Endothelial cell of umbilical vein (primary cell): ENCODE data around the gene IL20. TPM values are rescaled to one million over a fixed set of nuclear protein-coding genes. Genes with fewer than 3 reads are reported as not detected.

Experiments
- BruUV-seq: library from RNA; stranded (reverse); fragments of 400-500 nt; replicated peaks from 2 replicates; lab custom pipeline; 2021; lab: Mats Ljungman, UMichigan
- CTCF ChIA-PET: fragments of 300-600, 350-600 bp; sonication (Branson Sonifier 250); formaldehyde crosslinking; loops from one replicate; lab custom pipeline; 2021; ENCODE audit warnings: antibody characterized with exemption, inconsistent platforms; lab: Charles Lee
- POLR2A ChIA-PET: fragments of 300-600, 350-600 bp; sonication (Branson Sonifier 250); formaldehyde crosslinking; loops from one replicate; lab custom pipeline; 2021; ENCODE audit warnings: antibody characterized with exemption, inconsistent platforms; lab: Charles Lee
- DNase-seq: peaks from one replicate; pipeline ENCODE4 v3.0.0-alpha.2; 2011; ENCODE audit warnings: low read depth, low spot score
- FAIRE-seq: peaks from 2 replicates; lab custom pipeline; 2011; peaks lifted over from hg19 to GRCh38; lab: Jason Lieb, UNC
- H2AFZ ChIP-seq: 2 replicates; pipeline ENCODE4 v1.6.0; 2012; ENCODE audit warnings: low read depth, low read length, control low read depth, inconsistent platforms
- H3K27ac ChIP-seq: 2 replicates; pipeline ENCODE4 v1.5.1; 2011; ENCODE audit warnings: low read depth, mild to moderate bottlenecking, control low read depth, low read length, moderate library complexity; ENCODE audit not compliant: insufficient read depth
- H3K27me3 ChIP-seq, 2 experiments: 2 replicates each; pipeline versions ENCODE4 v1.6.0 to v1.6.1; 2011; ENCODE audit warnings: low read length in 2 of 2, mixed read lengths in 1 of 2; ENCODE audit not compliant: control insufficient read depth in 2 of 2, insufficient read depth in 2 of 2
- H3K36me3 ChIP-seq, 2 experiments: 2 replicates in 1 of 2; 3 replicates in 1 of 2; pipeline ENCODE4 v1.5.1; 2011; ENCODE audit warnings: low read length in 2 of 2, mild to moderate bottlenecking in 1 of 2, moderate library complexity in 1 of 2; ENCODE audit not compliant: control insufficient read depth in 2 of 2, insufficient read depth in 2 of 2; ENCODE audit errors: extremely low read depth in 1 of 2
- H3K4me1 ChIP-seq: 3 replicates; pipeline ENCODE4 v1.5.1; 2011; ENCODE audit warnings: mild to moderate bottlenecking, low read length; ENCODE audit not compliant: control insufficient read depth, insufficient read depth; ENCODE audit errors: extremely low read depth
- H3K4me2 ChIP-seq: 2 replicates; pipeline ENCODE4 v1.6.1; 2011; ENCODE audit warnings: low read length, control low read depth, mixed read lengths; ENCODE audit not compliant: insufficient read depth
- H3K4me3 ChIP-seq, 3 experiments: fragments of 200-600 bp in 1 of 3; sonication (generic), shearing (Covaris generic) in 1 of 3; replicated peaks in 1 of 3; 2 replicates each; pipeline ENCODE4 v1.5.1; 2011 to 2016; ENCODE audit warnings: control low read depth in 3 of 3, low read length in 3 of 3, mild to moderate bottlenecking in 2 of 3, inconsistent platforms in 1 of 3, low read depth in 1 of 3, moderate library complexity in 1 of 3; ENCODE audit not compliant: insufficient read depth in 1 of 3
- H3K79me2 ChIP-seq: 2 replicates; pipeline ENCODE4 v1.6.0; 2012; ENCODE audit warnings: low read length, inconsistent platforms; ENCODE audit not compliant: control insufficient read depth, insufficient read depth
- H3K9ac ChIP-seq: replicated peaks from 2 replicates; pipeline ENCODE3; 2011; ENCODE audit warnings: low read length, control low read depth; ENCODE audit not compliant: insufficient read depth; ENCODE audit errors: extremely low read depth
- H3K9me1 ChIP-seq: replicated peaks from 3 replicates; pipeline ENCODE4 v1.6.0; 2011; ENCODE audit warnings: mild to moderate bottlenecking, low read length; ENCODE audit not compliant: control insufficient read depth, insufficient read depth; ENCODE audit errors: extremely low read depth
- H3K9me3 ChIP-seq: replicated peaks from 2 replicates; pipeline ENCODE4 v1.5.1; 2012; ENCODE audit warnings: low read length, inconsistent platforms; ENCODE audit not compliant: control insufficient read depth, insufficient read depth
- H4K20me1 ChIP-seq: replicated peaks from 2 replicates; pipeline ENCODE3; 2011; ENCODE audit warnings: mild to moderate bottlenecking, low read length; ENCODE audit not compliant: control insufficient read depth, insufficient read depth; ENCODE audit errors: extremely low read depth
- EZH2 ChIP-seq: IDR thresholded peaks from 2 replicates; pipeline ENCODE4 v1.6.1; 2012; ENCODE audit warnings: borderline replicate concordance, low read depth, mild to moderate bottlenecking, moderate library complexity, low read length, inconsistent platforms; ENCODE audit not compliant: severe bottlenecking
- FOS ChIP-seq: IDR thresholded peaks from 2 replicates; pipeline ENCODE4 v1.6.1; 2011; ENCODE audit warnings: mild to moderate bottlenecking, low read length, moderate library complexity, borderline replicate concordance; ENCODE audit not compliant: insufficient read depth
- GATA2 ChIP-seq: IDR thresholded peaks from 2 replicates; pipeline ENCODE4 v1.7.0; 2011; ENCODE audit warnings: low read depth, mild to moderate bottlenecking, moderate library complexity, mixed read lengths, low read length; ENCODE audit not compliant: insufficient read length, insufficient read depth
- JUN ChIP-seq: IDR thresholded peaks from 2 replicates; pipeline ENCODE4 v1.6.1; 2011; ENCODE audit warnings: borderline replicate concordance, low read depth; ENCODE audit not compliant: insufficient read length, insufficient read depth
- MYC ChIP-seq: IDR thresholded peaks from one replicate; pipeline ENCODE4 v1.6.1; 2011; ENCODE audit warnings: mild to moderate bottlenecking, low read depth, low read length
- POLR2A ChIP-seq: IDR thresholded peaks from 2 replicates; pipeline ENCODE4 v1.6.1; 2012; ENCODE audit warnings: low read depth, mild to moderate bottlenecking, control low read depth, low read length
- dilution Hi-C: fragments of 300-500 bp; cut with MboI; formaldehyde crosslinking; loops from one replicate; pipeline ENCODE4 v1.15.0; 2019; ENCODE audit warnings: low sequenced_read_pairs; ENCODE audit not compliant: extremely low pct_ligation_motif_present
- intact Hi-C: fragments of 100-400 bp; cut with micrococcal nuclease; formaldehyde crosslinking; loops from one replicate; pipeline ENCODE4 v1.10.0; 2022
- polyA plus RNA-seq, 4 experiments: library from polyadenylated mRNA; depleted of rRNA in 3 of 4; stranded (reverse) in 3 of 4; unstranded in 1 of 4; fragments of >200 nt; gene quantifications; 2 replicates each; pipeline versions ENCODE4 v1.2.1 to v1.2.3, GENCODE V29; 2011 to 2012; ENCODE audit warnings: missing spikeins in 1 of 4
- total RNA-seq: library from RNA; stranded (reverse); gene quantifications from 2 replicates; pipeline ENCODE4 v1.2.3, GENCODE V29; 2021
- TF ChIP-seq, protein P1 (sequence below): IDR thresholded peaks from 2 replicates; pipeline ENCODE4 v1.6.1; 2011; ENCODE audit not compliant: insufficient read depth, insufficient read length

Gene IL20
- total and polyA plus RNA-seq, 2 donors (not counting 3 experiments of a cell fraction or from before 2014, with no cell fraction given), result not detected

DNA sequence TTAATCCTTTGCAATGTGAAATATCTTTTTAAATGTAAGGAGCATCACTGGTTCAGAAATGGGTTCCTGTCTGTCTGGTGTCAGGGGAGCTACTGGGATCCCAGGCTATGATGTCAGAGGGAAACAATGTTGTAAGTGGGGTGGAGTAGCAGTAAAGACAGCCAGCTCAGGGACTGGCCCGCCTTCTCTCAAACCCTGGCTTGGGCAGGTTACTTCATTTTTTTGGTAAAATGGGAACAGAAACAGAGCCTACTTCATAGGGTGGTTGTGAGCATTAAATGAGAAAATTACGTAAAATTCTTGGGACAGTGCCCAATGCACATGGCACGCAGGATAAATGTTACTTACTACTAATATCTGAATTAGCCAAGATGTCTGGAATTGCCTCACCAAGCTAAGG is 30.7 kb upstream of the IL20 start:
- no peak overlapping the region for H3K27ac ChIP-seq
- ChIA-PET CTCF (interaction anchor here (1.6 kb wide), 1 partner anchor 25 kb away, joined by 4 read pairs; no protein-coding TSS in a partner anchor), POLR2A (no interaction called here)
- H3K9me1 ChIP-seq, result no peaks in the 10 kb centered on the region
- H3K4me1 ChIP-seq, result no peaks in the 10 kb centered on the region
- no peak overlapping the region for H2AFZ ChIP-seq
- BruUV-seq, result no TSS peak
- dilution Hi-C loops (no loop called here), intact Hi-C loops (no loop called here)
- no peak overlapping the region for H3K4me3 ChIP-seq
- DNase-seq (no peak), FAIRE-seq (no peak)
- no peak overlapping the region for H3K9ac ChIP-seq
- peaks cover 6 to 9% of the 10 kb centered on the region in 2 experiments for H3K27me3 ChIP-seq
- no peaks in the 10 kb centered on the region for H3K79me2 ChIP-seq
- H3K9me3 ChIP-seq, result no peaks in the 10 kb centered on the region
- no peak for TF ChIP-seq EZH2
- H4K20me1 ChIP-seq, result no peaks in the 10 kb centered on the region
- H3K36me3 ChIP-seq, result no peaks in the 10 kb centered on the region
- H3K4me2 ChIP-seq, result no peak overlapping the region

DNA sequence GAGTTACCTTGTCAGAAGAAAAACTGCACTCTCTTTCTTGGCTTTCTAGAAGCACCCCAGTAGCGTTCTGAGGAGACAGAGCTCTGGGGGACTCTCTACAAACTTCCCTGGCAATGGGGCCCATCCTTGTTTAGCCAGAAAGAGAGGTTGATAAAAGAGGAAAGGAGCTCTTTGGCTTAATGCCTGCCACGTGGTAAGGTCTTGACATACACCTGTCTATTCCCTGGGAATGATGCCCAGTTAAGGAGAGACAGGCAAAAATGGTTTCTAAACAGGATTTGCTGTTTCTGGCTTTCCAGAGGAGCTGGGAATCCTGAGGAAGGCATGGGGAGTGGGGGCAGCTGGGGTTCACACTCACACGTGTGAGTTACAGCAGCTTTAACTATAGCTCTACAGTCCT is 30.2 kb upstream of the IL20 start:
- Histone ChIP-seq H3K4me3 (no peak overlapping the region), H3K9me1 (no peaks in the 10 kb centered on the region), H3K9ac (no peak overlapping the region), H4K20me1 (no peaks in the 10 kb centered on the region), H3K27me3 (peaks cover 6 to 9% of the 10 kb centered on the region in 2 experiments), H3K4me1 (no peaks in the 10 kb centered on the region), H3K36me3 (no peaks in the 10 kb centered on the region), H3K4me2 (no peak overlapping the region), H3K9me3 (no peaks in the 10 kb centered on the region), H3K79me2 (no peaks in the 10 kb centered on the region), H2AFZ (no peak overlapping the region), H3K27ac (no peak overlapping the region)
- FAIRE-seq (no peak), DNase-seq (no peak)
- intact Hi-C loops (no loop called here), dilution Hi-C loops (no loop called here)
- ChIA-PET CTCF (interaction anchor here (1.6 kb wide), 1 partner anchor 26 kb away, joined by 4 read pairs; no protein-coding TSS in a partner anchor), POLR2A (no interaction called here)
- TF ChIP-seq EZH2 (no peak), JUN (no peak), POLR2A (no peak), FOS (no peak), MYC (no peak), GATA2 (no peak)
- TF ChIP-seq, protein P1, sequence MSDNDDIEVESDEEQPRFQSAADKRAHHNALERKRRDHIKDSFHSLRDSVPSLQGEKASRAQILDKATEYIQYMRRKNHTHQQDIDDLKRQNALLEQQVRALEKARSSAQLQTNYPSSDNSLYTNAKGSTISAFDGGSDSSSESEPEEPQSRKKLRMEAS, result no peak
- no TSS peak for BruUV-seq
